Measurements from ENCODE around the gene PPP1CA.

PPP1CA gene

DNA sequence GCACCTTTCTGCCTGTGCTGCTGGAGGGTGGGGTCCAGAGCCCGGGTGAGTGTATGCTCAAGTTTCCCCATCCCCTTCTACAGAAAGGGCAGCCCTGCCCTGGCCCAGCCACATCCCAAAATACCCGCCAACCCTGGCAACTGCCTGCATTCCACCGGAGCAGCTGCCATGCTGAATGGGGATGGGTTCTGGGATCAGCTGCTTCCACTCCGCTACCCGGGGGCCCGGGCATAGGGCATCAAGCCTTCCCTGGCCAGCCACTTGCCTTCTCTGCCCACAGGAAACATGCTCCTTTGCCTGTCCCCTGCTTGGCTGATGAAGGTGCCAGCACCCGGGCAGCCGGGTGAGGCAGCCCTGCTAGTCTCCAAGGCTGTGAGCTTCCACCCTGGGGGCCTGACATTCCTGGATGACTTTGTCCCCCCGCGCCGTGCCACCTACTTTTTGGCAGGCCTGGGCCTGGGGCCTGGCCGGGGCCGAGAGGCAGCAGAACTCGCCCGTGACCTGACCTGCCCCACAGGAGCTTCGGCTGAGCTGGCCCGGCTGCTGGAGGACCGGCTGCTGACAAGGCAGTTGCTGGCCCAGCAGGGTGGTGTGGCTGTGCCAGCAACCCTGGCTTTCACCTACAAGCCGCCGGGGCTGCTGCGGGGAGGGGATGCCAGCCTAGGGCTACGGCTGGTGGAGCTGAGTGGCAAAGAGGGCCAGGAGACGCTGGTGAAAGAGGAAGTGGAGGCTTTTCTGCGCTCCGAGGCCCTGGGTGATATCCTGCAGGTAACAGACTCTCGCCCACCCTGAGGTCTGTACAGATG, 17.0 kb upstream of the PPP1CA start:
- no peak for DNase-seq (ENCODE audit: low read depth in 2 of 2, low spot score in 1 of 2)

- no peak for DNase-seq (ENCODE audit: low read depth in 2 of 2, low spot score in 1 of 2)
Observed at GRCh38 chr11:67417425-67417824, 15.8 kb upstream of the PPP1CA start.

DNA sequence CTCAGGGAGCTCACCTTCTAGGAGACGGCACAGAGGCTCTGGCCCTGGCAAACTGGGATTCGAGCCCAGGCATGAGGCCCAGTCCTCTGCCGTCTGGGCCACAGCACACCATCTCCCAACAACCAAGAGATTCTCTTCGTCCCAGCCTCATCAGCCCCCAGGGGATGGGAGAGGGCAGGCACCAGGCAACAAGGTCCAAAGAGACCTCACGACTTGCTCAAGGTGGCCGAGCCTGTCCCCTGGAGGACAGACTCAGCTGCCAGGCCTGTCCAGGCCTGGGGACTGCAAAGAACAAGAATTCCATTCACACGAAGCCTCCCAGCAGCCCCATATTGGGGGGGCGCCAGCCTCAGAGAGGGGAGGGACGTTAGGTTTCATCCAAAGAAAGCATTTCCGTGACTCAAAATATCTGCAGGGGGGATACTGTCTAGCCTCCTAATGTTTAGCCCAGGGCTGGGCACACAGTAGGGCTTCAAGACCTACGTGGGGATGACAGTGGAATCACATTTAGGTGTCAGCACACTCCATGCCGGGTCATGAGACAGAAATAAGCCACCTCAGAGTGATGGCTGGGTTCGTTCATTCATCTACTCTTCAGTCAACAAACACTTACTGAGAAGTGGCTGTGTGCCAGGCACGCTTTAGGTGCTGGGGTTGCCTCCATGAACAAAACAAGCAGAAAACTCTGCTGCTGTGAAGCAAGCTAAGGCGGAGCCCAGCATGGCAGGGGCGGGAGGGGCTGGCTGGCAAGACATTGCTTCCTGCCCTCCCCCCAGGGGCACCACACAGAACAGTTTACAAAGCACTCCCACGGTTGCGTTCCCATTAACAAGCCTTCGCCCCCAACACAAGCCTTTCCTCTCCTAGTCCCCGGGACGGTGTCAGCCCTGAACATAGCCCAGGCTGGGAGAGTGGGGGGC, 15.0 kb upstream of the PPP1CA start:
- DNase-seq (ENCODE audit: low read depth in 2 of 2, low spot score in 1 of 2) = peak; percentile 53 to 68

GRCh38 chr11:67415501-67416304, 14.0 kb upstream of the PPP1CA start, which contains the start of gene CARNS1:
Gene CARNS1, plus strand, starts transcription at chr11:67415678. Its CDS starts 522 bp downstream, at chr11:67416200.
- no peak for DNase-seq (ENCODE audit: low read depth in 2 of 2, low spot score in 1 of 2)

GRCh38 chr11:67413266-67413849, 11.7 kb upstream of the PPP1CA start:
- DNase-seq (ENCODE audit: low read depth in 2 of 2, low spot score in 1 of 2) = no peak

DNA sequence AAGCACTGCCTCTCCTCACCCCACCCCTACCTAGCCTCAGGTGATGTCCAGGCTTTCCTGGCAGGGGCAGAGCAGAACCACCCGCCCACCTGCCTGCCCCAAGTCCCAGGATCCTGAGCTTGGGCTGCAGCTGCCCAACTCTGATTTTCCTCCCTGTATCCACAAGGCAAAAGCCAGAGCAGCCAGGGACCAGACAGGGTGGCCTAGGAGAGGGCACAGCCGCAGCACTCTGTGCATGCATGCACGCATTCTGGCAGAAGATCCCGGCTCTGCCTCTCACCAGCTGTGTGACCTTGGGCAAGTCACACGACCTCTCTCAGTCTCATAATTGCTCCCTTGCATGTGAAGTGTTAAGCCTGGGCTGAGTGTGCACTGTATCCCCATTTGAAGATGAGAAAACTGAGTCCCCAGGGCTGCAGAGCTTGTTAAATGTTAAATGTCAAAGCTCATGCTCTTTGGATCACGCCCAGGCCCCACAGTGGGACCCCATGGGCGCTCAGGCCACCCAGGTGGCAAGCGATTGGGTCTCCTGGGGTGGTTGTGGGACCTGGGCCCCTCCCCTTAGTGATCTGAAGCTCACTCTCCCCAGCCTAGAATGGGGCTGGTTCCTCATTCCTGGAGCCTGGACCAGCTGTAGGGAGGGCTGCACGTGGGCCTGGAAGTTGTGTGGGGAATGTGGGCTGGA, 11.0 kb upstream of the PPP1CA start:
- DNase-seq (ENCODE audit: low read depth in 2 of 2, low spot score in 1 of 2) = no peak

DNA sequence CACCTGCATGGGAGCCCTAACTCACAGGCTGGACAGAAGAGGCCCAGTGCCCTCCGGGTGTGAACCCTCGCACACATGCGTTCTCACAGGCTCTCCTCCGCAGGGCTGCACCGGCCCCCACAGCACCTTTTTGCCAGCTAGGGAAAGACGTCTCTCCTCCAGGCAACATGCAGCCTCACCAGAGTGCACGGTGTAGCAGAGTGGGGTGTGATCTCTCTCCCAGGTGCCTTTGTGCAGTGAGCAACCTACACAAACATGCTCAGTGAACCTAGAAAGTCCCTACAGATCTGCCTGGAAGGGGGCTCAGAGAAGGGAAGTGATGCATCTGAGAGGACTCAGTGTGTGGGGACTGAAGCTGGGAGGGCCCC, 10.1 kb upstream of the PPP1CA start:
- no peak for DNase-seq (ENCODE audit: low read depth in 2 of 2, low spot score in 1 of 2)

GRCh38 chr11:67410984-67411784, 9.5 kb upstream of the PPP1CA start:
- DNase-seq (ENCODE audit: low read depth in 2 of 2, low spot score in 1 of 2) = no peak

DNA sequence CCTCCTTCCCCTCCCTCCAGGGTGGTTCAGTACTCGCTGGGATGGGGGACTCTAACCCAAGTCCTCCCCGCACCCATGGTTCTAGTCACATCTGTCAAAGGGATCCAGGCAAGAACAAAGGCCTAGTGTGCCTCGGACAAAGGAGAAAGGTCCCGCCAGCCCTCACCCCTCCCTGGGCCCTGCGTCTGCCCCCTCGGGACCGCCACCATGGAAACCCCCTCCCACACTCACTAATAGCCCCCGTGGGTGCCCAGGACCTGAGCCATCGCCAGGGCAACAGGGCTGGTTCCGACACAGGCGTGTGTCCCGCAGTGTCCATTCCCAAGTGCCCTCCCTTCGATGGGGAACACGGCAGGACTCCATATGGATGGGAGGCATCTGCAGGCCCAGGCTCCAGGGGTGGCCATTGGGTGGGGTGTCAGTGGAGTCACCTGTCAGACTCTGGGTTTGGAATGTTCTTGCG, 8.7 kb upstream of the PPP1CA start:
- DNase-seq (ENCODE audit: low read depth in 2 of 2, low spot score in 1 of 2) = no peak

DNA sequence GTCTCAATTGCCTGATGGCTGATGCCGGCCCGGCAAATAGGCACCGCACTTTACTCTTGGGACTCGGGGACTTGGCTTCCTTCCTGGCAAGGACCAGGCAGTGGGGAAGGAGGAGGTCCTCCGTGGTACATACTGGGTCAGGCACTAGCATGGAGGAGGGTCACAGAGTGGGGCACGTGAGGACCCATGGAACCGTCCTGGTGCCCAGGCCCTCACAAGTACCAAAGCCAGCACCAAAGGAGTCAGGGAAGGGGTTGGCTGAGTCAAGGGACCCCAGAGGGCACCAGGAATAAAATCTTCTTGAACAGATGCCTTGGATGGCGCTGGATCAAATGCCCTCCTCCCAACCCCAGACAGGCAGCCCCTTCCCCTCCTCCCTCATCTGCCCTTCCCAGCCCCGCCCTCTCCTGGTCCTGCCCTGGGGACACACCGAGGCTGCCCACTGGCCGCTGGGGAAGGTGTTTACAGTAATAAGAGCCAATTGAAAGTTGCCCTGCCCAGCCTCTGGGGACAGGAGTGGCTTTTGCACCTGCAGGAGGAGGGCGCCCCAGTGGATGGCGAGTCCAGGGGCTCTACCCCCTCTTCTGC, 8.2 kb upstream of the PPP1CA start:
- no peak for DNase-seq (ENCODE audit: low read depth in 2 of 2, low spot score in 1 of 2)

DNA sequence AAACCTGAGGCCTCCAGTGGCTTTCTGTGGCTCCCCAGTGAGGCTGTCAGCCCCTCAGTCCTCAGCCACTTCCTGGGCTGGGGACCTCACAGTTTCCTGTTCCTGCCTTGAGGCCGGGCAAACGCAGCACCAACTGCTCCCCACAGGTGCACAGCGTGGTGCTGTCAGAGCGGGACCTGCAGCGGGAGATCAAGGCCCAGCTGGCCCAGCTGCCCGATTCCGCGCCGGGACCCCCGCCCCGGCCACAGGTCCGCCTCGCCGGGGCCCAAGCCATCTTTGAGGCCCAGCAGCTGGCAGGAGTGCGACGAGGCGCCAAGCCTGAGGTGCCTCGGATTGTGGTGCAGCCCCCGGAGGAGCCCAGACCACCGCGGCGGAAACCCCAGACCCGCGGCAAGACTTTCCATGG, 7.6 kb upstream of the PPP1CA start:
- peak in 1 of 2 donors; percentile 41 for DNase-seq (ENCODE audit: low read depth in 2 of 2, low spot score in 1 of 2)

GRCh38 chr11:67408437-67409200, 7.0 kb upstream of the PPP1CA start:
- DNase-seq (ENCODE audit: low read depth in 2 of 2, low spot score in 1 of 2) = no peak

- no peak for DNase-seq (ENCODE audit: low read depth in 2 of 2, low spot score in 1 of 2)
Observed at GRCh38 chr11:67407688-67408163, 6.1 kb upstream of the PPP1CA start.

DNA sequence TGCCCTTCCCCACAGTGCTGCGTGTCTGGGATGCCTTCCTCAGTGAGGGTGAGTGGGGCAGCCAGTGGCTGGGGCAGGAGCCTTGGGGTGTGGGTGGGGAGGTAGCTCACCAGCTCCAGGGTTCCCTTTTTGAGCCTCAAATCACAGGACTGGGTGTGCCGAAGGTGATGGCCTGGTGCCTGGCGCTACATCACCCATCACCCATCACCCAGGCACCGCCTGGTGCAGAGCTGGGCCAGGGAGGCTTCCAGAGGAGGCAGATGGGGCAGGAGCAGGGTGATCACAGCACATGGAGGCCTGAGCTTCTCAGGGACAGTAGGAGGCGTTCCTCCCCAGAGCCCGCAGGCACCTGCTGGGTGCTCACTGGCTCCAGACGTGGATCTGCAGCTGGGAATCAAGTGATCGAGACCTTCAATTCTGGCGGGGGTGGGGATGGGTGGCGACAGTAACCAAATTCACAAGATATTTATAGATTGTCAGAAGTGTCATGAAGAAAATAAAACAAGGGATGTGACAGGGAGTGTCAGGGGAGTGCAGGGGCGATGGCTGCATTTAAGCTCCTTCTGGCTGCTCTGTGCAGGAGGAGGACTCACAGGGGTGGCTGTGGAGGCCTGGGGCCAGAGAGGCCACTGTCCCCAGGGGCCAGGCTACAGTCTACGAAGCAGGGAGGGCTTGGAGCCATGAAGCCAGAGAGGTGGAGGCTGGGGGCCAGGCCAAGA, 5.5 kb upstream of the PPP1CA start:
- no peak for DNase-seq (ENCODE audit: low read depth in 2 of 2, low spot score in 1 of 2)

- no peak for DNase-seq (ENCODE audit: low read depth in 2 of 2, low spot score in 1 of 2)
Observed at GRCh38 chr11:67406420-67406968, 4.8 kb upstream of the PPP1CA start.

GRCh38 chr11:67405688-67406339, 4.2 kb upstream of the PPP1CA start:
- no peak for DNase-seq (ENCODE audit: low read depth in 2 of 2, low spot score in 1 of 2)

GRCh38 chr11:67405196-67405567, 3.5 kb upstream of the PPP1CA start:
- DNase-seq (ENCODE audit: low read depth in 2 of 2, low spot score in 1 of 2) = no peak
